ENCODE results near the gene MX2. TPM values are rescaled to one million over a fixed set of nuclear protein-coding genes. Genes with fewer than 3 reads are reported as not detected.

The MX2 gene
- total and polyA plus RNA-seq, 9 of the 15 experiments (the other 6 are each of a cell fraction or from before 2014, with no cell fraction given): 0.10 to 0.95 (median 0.47) TPM; not detected in 1

DNA sequence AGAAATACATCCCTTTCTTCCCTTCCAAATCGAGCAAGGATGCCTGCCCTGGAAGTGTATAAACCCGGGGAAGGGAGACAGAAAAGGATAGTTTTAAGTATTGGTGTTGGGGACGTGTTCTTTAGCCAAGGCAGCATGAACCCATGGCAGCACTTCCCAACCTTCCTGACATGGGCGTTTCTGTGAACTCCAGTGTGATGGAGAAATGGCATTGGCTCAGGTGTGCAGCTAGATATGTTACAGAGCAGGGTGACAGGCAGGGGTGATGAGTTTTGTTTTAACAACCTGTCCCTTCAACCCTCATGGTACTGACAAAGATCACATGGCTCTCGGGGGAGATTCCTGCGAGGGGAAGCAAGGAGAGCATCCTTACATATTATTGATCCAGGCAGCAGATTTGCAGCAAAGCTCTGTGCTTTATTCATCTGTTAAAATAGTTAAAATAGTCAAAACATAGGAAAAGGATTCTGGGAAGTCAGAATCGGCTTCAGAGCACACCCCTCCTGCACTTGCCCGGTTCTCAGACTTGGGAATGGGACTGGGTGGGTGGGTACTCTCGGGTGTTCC is 68.2 kb downstream of the MX2 start (continued):
- TF ChIP-seq SFPQ (IDR thresholded peaks at IDR 0.05; ENCODE audit: low read depth, low read length) (no peak), ATF4 (CRISPR knock-in tag; IDR thresholded peaks at IDR 0.05) (no peak), ZNF239 (CRISPR knock-in tag; IDR thresholded peaks at IDR 0.05) (no peak), ETS2 (tag; IDR thresholded peaks at IDR 0.05; ENCODE audit: borderline replicate concordance, poor library complexity, severe bottlenecking) (no peak), RFX7 (CRISPR knock-in tag; IDR thresholded peaks at IDR 0.05) (no peak), ZNF695 (CRISPR knock-in tag; IDR thresholded peaks at IDR 0.05) (no peak)
- TF ChIP-seq, protein P1, sequence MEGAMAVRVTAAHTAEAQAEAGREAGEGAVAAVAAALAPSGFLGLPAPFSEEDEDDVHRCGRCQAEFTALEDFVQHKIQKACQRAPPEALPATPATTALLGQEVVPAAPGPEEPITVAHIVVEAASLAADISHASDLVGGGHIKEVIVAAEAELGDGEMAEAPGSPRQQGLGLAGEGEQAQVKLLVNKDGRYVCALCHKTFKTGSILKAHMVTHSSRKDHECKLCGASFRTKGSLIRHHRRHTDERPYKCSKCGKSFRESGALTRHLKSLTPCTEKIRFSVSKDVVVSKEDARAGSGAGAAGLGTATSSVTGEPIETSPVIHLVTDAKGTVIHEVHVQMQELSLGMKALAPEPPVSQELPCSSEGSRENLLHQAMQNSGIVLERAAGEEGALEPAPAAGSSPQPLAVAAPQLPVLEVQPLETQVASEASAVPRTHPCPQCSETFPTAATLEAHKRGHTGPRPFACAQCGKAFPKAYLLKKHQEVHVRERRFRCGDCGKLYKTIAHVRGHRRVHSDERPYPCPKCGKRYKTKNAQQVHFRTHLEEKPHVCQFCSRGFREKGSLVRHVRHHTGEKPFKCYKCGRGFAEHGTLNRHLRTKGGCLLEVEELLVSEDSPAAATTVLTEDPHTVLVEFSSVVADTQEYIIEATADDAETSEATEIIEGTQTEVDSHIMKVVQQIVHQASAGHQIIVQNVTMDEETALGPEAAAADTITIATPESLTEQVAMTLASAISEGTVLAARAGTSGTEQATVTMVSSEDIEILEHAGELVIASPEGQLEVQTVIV (CRISPR knock-in tag; IDR thresholded peaks at IDR 0.05; ENCODE audit: borderline replicate concordance): no peak

Data from K562 (cell line).